HG02938 (cell line): ENCODE results near the gene TAC4.

ENCODE experiments used
- ATAC-seq: cut with Tn5 transposase; IDR thresholded peaks from one replicate; pipeline ENCODE4 v1.9.1; 2021; ENCODE audit warnings: mild to moderate bottlenecking, moderate library complexity; ENCODE audit not compliant: unreplicated experiment

TAC4 gene

DNA sequence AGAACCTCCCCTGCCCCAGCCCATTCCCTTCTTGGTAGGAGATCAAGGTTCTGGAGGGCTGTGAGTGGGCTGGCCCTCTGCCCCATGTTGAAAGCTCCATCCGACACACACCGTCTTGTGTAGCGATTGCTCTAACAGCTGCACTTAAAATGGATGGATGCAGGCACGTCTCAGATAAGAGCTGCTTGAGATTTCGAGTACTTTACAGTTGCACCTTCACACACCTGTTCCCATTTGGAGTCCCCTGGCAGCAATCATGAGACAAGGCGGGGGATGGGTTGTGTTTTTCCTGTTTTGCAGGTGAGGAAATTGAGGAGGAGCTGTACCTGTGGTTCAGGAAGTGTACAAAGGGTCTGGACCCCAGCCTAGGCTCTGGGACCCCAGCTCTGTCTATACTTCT lies 25.6 kb upstream of the TAC4 start:
- ATAC-seq = no peak

DNA sequence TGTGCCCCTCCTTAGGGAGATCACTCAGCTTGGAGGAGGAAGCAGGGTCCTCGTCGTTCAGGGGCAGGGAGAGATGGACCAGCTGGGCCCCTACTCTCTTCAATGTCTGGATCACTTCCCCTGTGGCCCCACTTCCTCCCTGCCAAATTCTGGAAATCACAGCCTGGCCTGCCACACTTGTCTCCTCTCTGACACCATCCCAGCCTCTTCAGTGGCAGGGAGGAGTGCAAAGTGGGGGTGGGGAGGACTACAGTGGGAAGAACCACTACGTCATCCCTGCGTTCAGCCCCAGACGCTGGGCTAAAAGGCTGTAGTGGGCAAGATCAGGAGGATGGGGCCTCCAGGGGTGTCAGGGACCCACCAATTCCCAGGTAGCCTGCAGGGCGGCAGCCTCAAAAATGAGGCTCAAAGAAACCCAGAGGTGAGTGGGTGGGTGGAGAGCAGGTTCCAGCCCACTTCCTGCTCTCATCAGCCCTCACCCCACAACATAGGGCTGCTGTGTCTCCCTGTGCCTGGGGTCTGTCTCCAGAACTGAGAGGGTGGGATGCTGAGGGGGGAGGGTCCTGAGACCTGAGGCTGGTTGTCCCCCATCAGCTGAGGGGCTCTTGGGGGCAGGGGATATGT lies 25.0 kb upstream of the TAC4 start:
- ATAC-seq = no peak

DNA sequence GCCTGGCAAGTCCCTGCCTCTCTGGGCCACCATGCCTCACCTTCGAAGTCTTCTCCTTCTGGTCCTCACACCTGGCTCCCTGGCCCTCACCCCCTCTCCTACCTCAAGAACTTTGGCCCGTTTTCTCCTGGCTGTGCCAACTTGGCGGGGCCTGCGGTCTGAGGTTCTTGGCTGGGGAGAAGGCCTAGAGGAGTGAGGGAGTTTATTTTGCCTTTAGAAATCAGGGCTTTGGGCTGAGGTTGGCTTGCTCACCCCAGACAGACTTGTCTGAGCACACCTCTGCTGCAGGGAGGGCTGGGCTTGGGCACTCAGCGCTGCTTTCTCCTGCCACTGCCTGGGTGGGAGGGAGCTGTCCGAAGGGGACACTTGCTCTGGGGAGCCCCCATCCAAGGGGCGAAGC lies 23.3 kb upstream of the TAC4 start:
- ATAC-seq = no peak

DNA sequence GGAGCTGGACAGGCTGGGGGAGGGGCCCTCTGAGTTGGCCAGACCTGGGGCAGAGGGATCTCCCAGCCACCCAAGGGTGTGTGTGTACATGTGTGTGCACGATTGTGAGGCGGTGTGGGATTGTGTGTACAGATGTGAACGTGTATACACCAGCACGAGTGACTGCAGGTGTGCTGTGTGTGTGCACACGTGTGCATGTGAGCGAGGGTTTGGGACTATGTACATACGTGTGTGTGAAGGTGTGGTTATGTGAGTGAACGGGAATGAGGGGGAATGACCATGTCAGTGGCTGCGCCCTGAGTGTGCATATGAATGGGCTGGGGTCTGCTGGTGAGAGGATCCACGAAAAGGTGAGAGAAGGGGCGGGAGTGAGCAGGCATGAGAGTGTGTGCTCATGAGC lies 22.4 kb upstream of the TAC4 start:
- no peak for ATAC-seq

DNA sequence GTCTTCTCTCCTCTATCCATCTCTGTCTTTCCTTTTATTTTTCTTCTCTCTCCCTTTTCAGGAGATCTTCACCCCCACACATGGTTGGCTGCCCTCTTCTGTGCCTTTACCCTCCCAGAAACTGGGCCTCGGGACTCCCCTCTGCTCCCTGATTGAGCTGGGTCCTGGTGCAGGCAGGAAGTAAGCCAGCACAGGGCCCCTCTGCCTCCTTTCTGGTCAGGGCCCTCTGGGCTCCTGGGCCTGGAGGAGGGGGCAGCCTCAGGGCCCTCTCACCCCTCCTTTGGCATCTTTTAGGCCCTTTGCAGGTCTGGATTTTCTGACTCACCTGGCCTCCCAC lies 21.1 kb upstream of the TAC4 start:
- no peak for ATAC-seq

DNA sequence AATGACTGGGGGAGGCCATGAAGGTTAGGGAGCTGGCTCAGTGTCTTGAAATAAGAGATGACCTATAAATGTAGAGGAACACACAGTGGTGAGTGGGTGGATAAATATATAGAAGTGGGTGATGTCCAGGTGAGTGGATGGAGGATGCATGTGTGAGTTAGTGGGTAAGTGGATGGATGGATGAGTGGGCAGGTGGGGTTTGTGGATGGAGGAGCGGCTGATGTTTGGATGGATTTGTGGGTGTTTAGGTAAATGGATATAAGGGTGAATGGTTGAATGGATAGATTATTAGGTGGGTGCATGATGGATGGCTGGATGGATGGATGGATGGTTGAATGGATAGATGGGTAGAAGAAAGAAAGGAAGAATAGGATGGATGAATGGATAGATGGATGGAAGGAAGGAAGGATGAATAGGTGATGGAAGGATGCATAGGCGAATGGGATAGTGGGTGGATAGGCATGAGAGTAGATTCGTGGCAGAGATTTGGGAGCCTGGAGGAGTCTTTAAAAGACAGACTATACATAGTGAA lies 19.1 kb upstream of the TAC4 start:
- no peak for ATAC-seq

DNA sequence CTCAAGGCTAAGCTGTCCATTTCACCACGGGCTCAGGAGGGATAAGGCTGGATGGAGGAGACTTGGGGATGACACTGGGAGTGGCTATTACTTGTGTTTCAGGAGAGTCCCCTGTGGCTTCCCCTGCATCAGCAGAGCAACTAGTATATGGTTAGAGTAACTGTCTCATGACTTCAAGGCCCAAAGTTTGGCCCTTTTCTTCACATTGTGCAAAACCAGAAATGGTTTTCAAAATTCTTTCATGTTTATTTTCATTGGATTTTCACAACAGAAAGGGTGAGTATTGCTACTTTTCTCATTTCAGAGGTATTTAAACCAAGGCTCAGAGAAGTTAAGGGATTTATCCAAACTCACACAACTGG lies 18.1 kb upstream of the TAC4 start:
- no peak for ATAC-seq

DNA sequence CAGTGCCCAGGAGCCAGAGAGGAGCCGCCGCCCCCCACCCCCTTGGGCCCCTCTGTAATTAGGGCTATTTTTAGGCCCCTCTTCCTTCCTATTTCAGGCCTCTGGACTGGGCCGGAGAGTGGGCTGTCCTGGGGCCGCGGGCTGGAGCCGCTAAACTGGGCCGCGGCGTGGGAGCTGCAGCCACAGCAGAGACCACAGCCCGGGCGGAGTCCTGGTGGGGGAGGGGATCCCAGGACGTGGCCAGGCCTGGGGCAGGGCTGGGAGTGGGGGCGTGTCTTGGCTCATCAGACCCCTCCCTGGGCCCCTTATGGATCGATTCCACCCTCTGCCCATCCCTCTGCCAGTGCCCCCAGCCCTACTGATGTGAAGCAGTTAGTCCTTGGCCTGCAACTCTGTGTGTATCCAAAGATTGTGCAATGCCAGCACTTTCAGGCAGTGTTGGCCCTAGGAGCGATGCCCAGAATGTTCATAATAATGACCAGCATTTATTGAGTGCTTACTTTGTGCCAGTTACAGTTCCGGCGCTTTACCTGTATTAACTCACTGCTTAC lies 15.0 kb upstream of the TAC4 start:
- ATAC-seq = no peak

DNA sequence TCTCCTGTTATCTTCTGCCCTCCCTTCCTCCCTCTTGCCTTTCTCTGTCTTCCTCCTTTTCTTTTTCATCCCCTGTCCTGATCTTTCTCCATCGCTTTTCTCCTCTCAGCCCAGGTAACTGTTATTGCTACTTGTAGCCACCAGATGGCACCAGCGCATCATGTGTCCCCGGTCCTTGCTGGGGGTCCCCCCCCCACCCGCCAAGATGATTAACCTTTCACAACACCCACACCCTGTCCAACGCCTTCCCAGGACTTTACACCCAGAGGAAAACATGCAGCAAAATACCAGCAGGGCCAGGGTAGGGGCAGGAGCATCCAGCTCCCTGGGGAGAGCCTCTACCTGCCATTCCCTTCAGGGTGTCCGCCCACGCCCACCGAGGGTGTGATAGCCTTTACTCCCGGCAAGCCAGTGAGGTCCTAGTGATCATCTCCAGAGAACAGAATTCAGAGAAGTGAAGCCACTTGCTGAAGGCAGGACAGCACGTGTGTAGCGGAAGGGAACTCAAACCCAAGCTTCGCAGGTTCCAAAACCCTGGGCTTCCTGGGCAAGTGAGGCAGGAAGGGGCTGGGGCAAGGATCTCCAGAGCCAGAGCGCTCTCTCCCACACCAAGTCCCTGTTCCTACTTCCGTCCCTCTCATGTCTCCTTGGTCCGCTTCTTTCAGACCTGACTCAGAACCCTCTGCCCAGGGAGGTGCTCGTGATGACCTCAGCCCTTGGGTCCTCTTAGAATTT lies 13.4 kb upstream of the TAC4 start:
- ATAC-seq = no peak

DNA sequence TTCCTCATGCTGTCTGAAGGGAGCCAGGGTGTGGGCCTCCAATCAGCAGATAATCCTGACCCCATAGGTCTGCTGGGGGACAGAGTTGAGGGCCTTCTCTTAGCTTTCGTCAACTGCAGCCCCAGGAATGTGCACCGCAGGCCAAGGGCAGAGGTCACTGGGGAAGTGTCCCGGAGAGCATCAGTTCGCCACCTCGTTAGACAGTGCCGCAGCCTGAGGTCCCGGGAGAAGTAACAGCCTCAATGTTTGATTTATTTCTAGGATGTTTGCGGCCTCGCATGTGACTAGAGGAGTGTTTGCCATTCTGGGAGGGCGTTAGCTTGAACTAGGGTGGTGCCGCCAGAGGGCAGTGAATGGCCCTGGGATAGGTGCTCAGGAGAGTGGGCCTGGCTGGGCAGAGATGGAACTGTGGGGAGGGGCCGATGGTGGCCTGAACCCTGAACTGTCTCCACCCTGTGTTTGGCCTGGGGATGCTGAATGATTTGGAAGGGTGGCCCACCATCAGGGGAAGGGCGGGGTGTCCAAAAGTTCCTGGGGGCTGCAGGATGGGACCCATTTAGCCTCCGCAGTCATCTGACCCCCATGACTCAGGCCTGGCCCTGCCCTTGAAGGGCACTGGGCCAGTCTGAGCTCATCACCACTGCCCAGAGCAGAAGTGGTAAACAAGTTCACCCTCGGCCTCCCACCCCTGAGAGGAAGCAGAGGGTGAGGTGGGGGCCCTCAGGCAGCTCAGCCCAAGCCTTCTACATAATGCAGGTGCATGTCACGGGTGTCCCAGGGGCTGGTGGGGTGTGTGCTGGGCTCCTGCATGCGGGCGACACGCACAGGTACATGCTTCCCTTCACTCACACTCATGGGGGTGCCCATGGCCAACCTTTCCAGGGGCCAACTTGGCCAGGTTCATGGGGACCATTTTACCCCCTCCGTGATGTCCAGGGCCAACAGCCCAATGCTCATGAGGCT lies 12.4 kb upstream of the TAC4 start:
- ATAC-seq = no peak

DNA sequence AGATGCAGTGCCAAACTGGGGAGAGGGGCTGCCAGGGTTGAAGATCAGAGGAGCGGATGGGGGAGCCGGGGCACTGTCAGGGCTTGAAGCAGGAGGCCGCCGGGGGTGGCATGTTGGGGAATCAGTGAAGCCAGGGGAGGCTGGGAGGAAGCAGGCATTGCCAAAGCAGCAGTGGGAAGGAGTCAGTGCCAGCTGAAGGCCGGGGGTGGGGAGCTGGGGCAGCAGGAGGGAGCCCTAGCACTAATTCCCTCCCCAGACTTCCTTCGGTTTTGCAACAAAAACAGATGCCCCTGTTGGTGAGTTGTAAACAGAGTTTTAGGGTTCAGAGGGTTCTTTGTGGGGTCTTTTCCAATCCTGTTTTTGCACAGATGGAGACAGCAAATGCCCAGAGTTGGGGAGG lies 10.9 kb upstream of the TAC4 start:
- ATAC-seq = no peak

DNA sequence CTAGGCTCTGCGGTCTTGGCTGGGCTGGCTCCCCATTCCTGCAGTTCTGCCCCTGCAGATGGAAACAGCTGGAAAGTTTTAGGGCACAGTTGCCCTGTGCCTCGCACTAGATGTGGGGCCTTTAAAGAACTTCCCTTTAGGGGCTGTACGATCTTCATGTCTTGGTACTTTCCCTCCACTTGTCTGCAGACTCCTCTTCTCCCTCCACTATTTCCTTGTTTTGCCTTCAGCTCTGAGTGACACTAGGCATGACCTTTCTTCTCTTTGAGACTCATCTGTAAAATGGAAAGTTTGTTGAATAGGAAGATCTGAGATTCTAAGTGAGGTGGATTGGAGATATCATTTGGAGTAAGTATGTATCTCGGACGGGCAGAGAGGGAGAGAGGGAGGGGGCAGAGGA lies 6.3 kb upstream of the TAC4 start:
- no peak for ATAC-seq

DNA sequence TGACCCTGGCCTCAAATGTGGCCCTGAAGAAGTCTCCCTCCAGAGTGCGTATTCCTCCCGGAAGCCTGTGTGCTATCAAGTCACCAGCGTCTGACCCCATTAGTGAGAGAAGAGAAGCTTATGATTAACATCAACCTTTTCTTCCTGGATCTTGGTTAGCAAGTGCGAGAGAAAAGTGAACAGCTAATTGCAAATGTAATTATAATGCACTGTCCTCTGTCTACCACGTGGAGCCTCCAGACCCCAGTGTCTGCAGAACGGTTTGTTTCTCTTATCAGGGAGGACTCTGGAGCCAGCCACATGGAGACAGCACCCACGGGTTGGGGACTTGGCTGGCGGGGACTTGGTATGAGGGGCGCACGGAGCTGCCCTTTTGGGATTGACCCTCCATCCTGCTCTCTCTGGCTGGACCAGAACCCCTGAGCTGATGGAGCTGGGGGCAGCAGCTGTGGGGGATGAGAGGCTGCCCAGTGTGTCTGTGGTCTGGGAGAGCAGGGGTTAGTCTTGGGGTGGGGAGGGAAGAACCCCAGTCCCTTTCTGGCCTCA lies 5.7 kb upstream of the TAC4 start:
- no peak for ATAC-seq

DNA sequence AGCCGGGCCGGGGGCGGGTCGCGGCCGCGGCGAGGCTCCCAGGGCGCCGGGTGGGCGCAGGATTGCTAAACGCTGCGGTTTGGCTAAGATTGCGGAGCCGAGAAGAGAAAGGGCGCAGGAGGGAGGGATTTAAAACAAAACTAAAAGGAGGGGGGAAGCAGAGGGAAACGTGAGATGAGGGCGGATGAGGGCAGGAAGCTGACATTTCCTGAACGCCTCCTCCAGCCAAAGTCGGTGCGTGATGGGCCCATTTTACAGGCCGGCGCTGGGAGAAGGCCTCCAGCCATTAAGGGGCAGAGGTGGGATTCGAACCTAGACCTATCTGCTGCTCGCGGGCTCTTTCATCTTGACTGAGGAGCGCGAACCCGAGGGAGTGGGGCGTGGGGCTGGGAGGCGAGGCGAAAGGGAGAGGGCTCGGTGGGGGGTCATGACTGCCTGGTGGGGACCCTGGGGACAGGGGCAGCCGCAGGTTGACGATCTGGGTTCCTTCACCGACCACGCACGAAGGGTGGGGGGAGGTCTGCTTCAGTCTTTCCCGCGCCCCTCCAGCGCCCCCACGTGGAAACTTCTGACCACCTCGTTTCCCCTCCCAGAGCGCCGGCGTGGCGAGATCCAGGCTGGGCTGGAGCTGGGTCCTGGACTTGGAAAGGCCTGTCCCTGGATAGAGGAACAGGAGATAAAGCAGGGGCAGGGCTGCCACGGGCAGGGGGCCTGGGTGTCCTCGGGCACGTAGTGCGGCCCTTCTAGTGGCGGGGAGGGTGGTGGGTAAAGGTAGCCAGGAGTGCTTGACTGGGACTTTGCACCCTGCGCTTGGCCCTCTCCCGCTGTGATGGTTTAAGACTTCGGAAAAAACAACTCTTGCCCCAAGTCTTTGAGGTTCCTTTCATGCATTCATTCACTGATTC lies 3.8 kb upstream of the TAC4 start:
- ATAC-seq = no peak

DNA sequence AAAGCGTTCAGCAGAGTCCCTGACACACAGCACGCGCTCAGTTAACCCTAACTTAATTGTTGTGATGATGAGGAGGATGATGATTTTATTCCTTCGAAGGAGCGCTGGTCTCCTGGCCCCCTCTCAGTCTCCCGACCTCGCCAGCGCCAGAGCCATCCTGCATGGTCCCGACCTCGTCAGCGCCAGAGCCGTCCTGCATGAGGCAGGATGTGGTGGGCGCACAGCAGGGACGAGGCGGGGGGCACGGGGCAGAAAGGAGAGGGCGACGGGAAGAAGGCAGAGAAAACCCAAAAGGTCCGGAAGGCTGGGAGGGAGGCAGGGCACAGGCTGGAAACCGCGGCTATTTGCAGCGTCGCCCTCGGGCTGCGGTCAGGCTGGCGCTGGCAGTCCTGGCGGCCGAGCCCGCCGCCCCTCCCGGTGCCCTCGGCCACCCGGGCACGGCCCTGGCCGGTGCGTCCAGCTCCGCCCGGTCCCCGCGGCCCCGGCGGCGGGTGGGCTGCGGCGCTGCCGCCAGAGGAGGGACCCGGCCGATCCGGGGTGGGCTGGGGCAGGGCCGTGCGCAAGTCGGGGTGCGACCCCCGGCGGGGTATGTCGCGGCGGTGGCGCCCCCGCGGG lies 3.0 kb upstream of the TAC4 start:
- no peak for ATAC-seq

DNA sequence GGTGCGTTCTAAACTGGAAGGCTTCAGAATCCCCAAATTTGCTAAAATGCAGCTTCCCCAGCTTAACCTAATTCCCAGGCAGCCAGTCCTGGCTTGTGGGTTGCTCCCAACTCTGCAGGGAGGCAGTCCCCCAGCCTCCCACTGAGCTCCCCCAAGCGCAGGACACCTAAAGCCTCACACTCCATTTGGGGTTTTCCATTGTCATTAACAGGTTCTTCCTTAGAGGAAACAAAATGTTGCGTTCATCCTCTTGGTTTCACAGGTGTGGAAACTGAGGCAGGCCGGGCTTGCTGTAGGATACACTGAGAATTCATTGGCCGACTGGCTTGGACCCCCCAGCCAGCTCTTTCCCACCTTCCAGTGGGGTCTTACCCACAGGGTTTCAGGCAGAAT lies 2.3 kb upstream of the TAC4 start:
- ATAC-seq = no peak

DNA sequence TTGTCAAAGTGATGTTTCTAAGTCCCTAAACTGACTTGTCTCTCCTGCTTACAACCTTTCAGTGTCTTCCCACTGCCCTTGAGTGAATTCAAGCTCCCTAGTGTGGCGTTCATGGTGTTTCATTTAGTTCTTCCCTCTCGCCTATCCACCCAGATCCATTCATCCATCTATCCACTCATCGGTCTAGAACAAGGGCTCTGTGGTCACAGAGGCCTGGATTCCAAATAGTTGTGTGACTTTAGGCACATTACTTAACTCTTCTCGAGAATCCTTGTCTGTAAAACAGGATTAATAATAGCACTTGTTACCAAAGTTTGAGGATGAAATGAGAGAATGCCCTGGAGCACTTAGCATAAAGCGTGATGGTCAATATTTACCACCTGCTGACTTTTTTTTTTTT lies 870 bp upstream of the TAC4 start:
- ATAC-seq = no peak

DNA sequence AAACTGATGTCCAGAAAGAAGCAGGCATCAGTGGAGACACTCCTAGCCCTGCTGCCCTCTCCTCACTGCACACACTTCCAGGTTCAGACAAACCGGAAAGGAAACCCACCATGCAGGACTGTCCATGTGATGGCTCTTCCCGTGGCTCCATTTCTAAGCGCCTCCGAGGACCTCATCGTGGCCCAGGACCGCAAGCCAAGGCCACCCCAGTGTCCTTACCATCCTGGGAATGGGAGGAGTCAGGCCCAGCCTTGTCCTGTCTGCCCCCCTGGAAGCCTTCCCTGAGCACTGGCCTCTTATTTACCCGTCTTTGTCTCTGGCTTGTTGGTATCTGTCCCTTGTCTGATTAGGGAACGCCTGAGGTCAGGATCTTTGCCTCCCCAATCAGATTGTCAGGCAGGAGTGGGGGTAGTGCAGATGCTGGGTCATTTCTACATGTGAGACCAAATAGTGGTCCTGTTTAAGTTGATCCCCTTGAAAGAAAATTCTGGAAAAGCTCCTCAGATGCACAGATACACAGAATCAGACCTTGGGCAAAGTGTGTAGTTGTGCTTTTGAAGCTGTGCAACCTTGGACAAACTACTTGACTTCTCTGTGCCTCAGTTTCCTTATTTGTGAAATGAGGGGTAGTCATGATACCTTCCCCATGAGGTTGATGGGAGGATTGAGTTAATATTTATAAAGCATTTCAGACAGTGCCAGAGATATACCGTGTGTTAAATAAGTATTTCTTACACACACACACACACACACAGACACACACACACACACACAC lies 744 bp downstream of the TAC4 start:
- no peak for ATAC-seq

DNA sequence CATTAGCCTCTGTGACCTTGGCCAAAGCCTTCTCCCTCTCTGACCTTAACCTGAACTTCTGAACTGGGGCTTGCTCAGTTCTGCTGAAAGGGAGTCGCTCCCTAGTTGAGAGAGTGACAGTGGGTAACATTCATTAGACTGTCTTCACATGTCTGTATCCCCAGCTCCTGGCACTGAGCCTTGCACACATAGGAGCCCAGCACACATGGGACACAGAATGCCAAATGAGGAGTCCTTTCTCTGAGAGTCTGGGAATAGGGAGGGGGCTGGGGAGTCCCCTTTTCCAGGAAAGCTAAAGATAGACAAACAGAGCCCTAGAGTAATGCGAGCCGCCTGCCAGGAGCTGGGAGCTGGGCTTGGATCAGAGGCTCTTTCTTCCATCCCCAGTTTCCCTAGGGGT lies 2.5 kb downstream of the TAC4 start:
- no peak for ATAC-seq
